GM18861 (cell line): ENCODE measurements around the gene PAX5.

ENCODE experiments used
- ATAC-seq: cut with Tn5 transposase; IDR thresholded peaks from one replicate; pipeline ENCODE4 v1.9.1; 2021; ENCODE audit not compliant: unreplicated experiment

The PAX5 gene

GRCh38 chr9:36903541-36904435 lies 130.3 kb downstream of the PAX5 start:
- peak; percentile 65 for ATAC-seq

GRCh38 chr9:36902861-36903524 lies 131.1 kb downstream of the PAX5 start:
- ATAC-seq: no peak

DNA sequence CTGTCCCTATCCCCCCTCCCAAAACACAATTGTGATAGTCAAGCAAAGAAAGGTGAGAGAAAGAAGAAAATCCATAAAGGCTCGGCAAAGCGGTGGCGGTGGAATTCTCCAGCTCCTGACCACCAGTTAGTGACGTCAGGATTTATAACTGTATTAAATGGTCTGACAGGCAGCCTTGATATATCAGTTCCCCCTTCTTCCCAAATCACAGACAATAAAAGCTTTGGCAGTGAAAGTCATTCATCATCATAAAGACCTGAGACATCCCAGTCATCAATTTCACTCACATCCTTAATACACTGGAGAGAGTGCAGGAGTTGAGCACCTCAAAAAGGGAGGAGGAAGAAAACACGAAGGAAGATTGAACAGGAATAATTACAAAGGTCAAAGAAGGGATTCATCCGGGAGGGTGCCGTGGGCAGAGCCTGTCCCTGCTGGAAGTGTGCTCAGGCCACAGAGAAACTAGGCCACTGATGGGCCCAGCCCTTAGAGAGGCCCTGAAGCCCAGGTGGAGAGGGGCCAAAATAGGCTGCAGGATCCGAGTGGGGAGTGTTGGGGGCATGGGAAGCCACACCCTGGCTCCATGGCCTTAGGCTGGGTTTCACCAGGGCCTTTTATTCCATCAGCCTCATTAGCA lies 131.9 kb downstream of the PAX5 start:
- no peak for ATAC-seq

- no peak for ATAC-seq
Observed at GRCh38 chr9:36901528-36901927, 132.5 kb downstream of the PAX5 start.

DNA sequence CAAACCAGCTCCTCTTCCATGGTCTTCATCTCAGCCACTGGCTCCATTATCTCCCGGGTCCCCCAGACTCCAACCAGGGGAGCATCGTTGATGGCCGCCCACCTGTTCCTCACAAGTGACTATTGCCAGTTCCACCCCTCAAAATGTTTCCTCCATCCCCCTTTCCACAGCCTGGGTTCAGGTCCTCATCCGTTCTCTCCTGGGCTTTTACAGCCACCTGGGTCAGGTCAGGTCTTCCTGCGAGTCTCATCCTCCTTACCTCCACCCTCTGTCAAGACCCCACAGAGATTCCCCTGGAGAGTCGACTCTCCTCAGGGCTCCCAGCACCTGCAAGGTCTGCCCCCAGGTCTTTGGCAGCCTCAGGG lies 133.2 kb downstream of the PAX5 start:
- no peak for ATAC-seq

DNA sequence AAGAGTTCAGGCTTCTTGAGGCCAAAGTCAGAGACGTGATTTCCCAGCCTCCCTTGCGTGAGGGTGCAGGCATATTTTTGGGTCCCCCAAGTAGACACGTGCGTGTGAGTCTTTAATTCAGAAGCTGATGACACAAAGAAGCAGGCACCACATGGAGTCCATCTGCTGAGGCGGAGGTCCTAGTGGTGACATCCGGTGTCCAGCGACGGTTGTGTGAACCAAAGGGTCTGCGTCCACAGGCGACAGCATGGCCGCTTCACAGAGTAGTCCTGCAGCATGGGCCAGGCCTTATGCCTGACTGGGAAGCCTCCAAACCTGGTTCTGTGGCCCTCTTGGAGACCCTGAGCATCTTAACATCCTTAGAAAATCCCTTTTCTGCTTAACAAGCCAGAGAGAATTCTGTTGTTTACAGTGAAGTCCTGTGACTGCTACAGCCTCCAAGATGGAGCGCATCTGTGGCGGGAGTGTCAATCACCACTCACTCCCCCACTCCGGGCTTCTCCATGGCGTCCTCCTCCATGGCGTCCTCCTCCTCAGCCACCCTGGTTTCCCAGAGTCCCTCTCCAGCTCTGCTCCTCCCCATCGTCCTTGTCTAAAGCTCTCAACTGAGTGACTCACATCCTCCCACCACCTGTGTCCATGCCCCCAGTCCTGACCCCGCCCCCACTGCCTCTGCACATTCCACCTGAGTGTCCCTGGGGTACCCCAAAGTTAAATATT lies 133.8 kb downstream of the PAX5 start:
- no peak for ATAC-seq

DNA sequence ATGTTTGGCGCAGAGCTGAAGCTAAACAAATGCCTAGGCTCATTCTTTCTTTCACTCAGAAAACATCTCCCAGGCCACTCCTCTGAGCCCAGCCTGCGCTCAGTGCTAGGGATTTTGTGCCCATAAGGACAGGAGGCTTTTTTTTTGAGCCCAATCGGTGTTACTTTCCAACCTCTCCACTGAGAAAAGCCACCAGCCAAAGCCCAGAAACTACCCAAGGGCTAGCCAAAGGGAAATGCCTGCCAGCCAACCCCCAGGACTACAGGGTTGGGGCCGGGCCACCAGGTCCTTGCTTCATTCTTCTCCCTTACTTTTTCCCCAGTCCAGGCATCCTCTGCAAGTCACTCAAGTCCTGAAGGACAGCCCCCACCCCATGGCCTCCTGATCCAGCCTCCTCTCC lies 134.7 kb downstream of the PAX5 start:
- no peak for ATAC-seq

DNA sequence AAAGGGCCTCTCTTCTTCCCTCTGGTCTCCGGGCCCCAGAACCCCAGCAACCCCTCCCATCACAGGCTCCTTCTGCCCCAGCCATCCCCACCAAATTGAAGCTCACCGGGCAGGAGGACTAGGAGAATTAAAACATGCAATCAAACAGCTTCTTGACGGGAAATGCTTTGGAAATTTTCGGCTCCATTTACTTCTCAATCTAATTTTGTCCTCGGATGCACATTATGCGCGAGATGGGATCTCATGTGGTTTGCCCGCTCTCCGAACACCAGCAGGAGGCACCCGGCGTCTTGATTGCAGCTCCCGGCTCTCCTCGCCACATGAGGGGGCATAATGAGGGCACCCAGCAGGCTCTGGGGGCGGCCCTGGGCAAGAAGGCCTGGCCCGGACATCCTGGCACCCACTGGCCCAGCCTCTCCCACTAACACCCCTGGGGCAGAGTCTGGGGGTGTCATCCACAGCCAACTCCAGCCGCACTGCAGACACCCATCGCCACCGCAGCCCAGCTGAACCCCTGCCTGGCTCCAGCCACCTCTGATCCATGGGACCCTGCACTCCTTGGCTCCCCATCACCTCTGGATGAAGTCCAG lies 135.5 kb downstream of the PAX5 start:
- no peak for ATAC-seq

DNA sequence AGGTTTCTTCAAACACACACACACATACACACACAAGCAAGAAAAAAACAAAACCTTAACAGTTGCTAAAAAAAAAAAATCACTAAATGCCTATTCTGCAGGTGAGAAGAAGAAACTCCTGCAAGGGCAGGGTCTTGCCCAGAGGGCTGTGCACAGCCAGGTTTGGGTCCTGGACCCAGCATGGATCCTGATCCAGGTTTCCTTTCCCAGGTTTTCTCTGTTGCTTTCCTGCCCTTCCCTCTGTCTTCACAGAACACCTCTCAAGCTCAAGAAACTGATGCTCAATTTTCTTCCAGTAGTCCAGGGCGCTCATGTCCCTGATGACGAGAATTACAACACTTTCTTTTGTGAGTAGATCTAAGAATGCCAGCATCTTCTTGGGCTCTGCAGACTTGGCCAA lies 136.6 kb downstream of the PAX5 start:
- no peak for ATAC-seq

DNA sequence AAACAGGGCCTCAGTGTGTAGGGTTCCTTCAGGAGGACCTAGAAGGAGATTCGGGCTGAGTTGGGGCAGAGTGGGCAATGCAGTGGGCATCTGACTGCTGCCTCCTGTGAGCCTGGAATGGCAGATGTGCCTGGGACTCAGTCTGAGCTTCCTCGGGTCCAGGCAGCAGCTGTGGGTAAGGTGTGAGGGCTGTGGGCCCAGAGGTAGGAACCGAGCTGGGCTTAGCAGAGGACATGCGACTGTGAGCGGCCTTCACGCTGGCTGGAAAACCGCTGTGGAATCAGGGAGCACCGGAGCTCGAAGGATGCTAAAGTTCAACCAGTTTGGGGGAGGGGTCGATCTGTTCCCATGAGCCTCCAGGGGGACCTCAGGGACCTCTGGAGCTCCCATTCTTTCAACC lies 137.0 kb downstream of the PAX5 start:
- ATAC-seq: no peak

GRCh38 chr9:36896296-36896695 lies 137.8 kb downstream of the PAX5 start:
- ATAC-seq: no peak

DNA sequence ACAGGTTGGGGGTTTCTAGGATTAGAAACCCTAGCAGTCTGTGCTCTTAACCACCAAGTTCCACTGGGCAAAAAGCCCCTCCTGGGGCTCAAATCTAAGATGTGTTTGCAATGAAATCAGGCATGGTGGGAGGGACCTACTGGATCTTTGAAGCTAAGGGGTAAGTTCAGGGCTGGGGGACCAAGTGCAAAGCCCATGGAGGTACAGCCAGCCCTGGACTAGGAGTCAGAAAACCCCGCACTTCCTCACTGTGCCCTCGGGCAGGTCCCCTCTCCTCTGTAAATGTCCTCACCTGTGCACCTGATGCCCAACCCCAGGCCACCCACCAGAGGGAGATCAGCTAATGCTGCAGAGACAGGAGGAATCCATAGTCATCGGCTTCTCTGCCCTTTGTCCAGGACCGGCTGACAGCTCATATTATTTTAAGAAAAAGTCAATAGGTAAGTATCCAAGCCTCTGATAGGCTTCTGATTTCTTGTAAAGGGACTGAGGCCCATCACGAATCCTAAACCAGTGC lies 138.3 kb downstream of the PAX5 start:
- ATAC-seq: no peak

GRCh38 chr9:36894695-36895310 lies 139.3 kb downstream of the PAX5 start:
- ATAC-seq: no peak

GRCh38 chr9:36893911-36894310 lies 140.2 kb downstream of the PAX5 start:
- no peak for ATAC-seq

DNA sequence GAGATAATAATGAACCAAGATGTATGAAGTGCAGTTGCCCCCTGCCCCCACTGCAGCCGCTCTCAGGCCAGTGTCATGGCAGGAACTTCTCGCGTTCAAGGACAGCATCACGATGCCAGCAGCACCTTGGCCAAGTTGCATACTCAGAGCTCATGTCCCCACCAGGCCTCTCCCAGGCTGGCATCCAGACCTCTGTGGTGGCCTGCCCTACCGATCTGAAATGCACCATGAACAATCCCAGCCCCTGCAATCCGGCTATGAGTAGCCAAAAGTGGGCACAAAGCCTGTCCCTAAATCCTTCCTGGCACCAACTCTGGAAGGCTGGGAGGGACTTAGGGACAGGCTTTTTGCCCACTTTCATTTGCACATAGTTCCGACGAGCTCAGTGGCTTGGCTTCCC lies 140.9 kb downstream of the PAX5 start:
- no peak for ATAC-seq

GRCh38 chr9:36892279-36892678 lies 141.8 kb downstream of the PAX5 start:
- ATAC-seq: no peak

- no peak for ATAC-seq
Observed at GRCh38 chr9:36891341-36891811, 142.7 kb downstream of the PAX5 start.

- no peak for ATAC-seq
Observed at GRCh38 chr9:36889844-36890243, 144.2 kb downstream of the PAX5 start.

- no peak for ATAC-seq
Observed at GRCh38 chr9:36888551-36888950, 145.5 kb downstream of the PAX5 start.

DNA sequence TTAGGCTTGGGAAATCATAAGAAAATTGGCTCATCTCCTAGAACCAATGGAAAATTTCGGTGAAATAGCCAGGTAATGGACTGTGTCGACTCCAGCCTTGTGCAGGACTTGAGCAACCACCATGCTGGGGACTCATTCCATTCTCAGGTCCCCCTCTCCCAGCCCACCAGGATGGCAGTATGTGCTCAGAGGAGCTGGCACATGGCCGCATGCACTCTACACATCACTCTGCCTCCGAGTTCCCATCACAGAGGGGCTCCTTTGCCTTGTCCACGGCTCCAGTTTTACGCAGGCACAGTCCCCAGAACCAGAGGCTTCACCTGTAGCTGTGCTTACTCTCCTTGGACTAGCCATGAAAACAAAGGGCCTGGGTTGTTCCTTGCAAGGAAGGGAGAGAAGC lies 149.3 kb downstream of the PAX5 start:
- ATAC-seq: no peak
